H9 (cell line): ENCODE measurements around the gene PIEZO2. TPM values are rescaled to one million over a fixed set of nuclear protein-coding genes. Genes with fewer than 3 reads are reported as not detected.
A peak's percentile ranks its signal among the peaks of the same experiment; 100 is the strongest.

Source experiments
- DNase-seq: peaks from one replicate; pipeline ENCODE4 v3.0.0-alpha.2; 2017
- H2AFZ ChIP-seq: one replicate; pipeline ENCODE4 v1.6.1; 2013; ENCODE audit warnings: mild to moderate bottlenecking, low read length, control low read depth, moderate library complexity
- H2AK5ac ChIP-seq: 2 replicates; pipeline ENCODE4 v1.6.1; 2013; ENCODE audit warnings: low read length, control low read depth, mixed read lengths; ENCODE audit not compliant: insufficient read length
- H2BK120ac ChIP-seq: one replicate; pipeline ENCODE4 v1.6.1; 2013; ENCODE audit warnings: low read depth, mild to moderate bottlenecking, low read length, control low read depth, inconsistent platforms; ENCODE audit not compliant: poor library complexity, severe bottlenecking
- H2BK12ac ChIP-seq: 2 replicates; pipeline ENCODE4 v1.6.1; 2013; ENCODE audit warnings: low read length, control low read depth, mixed read lengths, low read depth; ENCODE audit not compliant: insufficient read length
- H2BK15ac ChIP-seq: 2 replicates; pipeline ENCODE4 v1.6.1; 2013; ENCODE audit warnings: low read depth, low read length, control low read depth
- H2BK20ac ChIP-seq: one replicate; pipeline ENCODE4 v1.6.1; 2013; ENCODE audit warnings: low read depth, mild to moderate bottlenecking, low read length, control low read depth, inconsistent platforms; ENCODE audit not compliant: poor library complexity, severe bottlenecking
- H2BK5ac ChIP-seq: 2 replicates; pipeline ENCODE4 v1.6.1; 2013; ENCODE audit warnings: low read length, control low read depth, mixed read lengths; ENCODE audit not compliant: insufficient read length
- H3K14ac ChIP-seq: 2 replicates; pipeline ENCODE4 v1.6.1; 2013; ENCODE audit warnings: low read length, control low read depth; ENCODE audit not compliant: insufficient read depth
- H3K18ac ChIP-seq: 2 replicates; pipeline ENCODE4 v1.6.1; 2013; ENCODE audit warnings: low read depth, mild to moderate bottlenecking, mixed read lengths, low read length, control low read depth; ENCODE audit not compliant: insufficient read length
- H3K23ac ChIP-seq: 2 replicates; pipeline ENCODE4 v1.6.1; 2013; ENCODE audit warnings: low read length, control low read depth, mixed read lengths, low read depth; ENCODE audit not compliant: insufficient read length
- H3K23me2 ChIP-seq: 2 replicates; pipeline ENCODE4 v1.6.1; 2013; ENCODE audit warnings: low read depth, mild to moderate bottlenecking, mixed read lengths, low read length, control low read depth; ENCODE audit not compliant: insufficient read length, poor library complexity, severe bottlenecking
- H3K27ac ChIP-seq: 2 replicates; pipeline ENCODE4 v1.5.1; 2013; ENCODE audit warnings: low read length, control low read depth, mixed read lengths, low read depth; ENCODE audit not compliant: insufficient read length
- H3K27me3 ChIP-seq: 2 replicates; pipeline ENCODE4 v1.6.1; 2013; ENCODE audit warnings: low read length, control low read depth, inconsistent platforms; ENCODE audit not compliant: insufficient read depth
- H3K4ac ChIP-seq: 2 replicates; pipeline ENCODE4 v1.6.1; 2013; ENCODE audit warnings: low read depth, mild to moderate bottlenecking, control low read depth, inconsistent platforms, low read length, moderate library complexity
- H3K4me1 ChIP-seq: 2 replicates; pipeline ENCODE4 v1.6.1; 2013; ENCODE audit warnings: low read length, control low read depth, inconsistent platforms; ENCODE audit not compliant: insufficient read depth
- H3K4me2 ChIP-seq: 2 replicates; pipeline ENCODE4 v1.6.1; 2013; ENCODE audit warnings: low read length, control low read depth, mixed read lengths; ENCODE audit not compliant: insufficient read length, insufficient read depth
- H3K56ac ChIP-seq: 2 replicates; pipeline ENCODE4 v1.6.1; 2013; ENCODE audit warnings: low read depth, mild to moderate bottlenecking, mixed read lengths, low read length, control low read depth; ENCODE audit not compliant: insufficient read length
- H3K79me1 ChIP-seq: 2 replicates; pipeline ENCODE4 v1.6.1; 2013; ENCODE audit warnings: low read depth, mild to moderate bottlenecking, moderate library complexity, low read length, control low read depth, inconsistent platforms; ENCODE audit not compliant: insufficient read depth, poor library complexity, severe bottlenecking
- H3K79me2 ChIP-seq: 2 replicates; pipeline ENCODE4 v1.6.1; 2013; ENCODE audit warnings: low read length, control low read depth, inconsistent platforms; ENCODE audit not compliant: insufficient read depth
- H3K9ac ChIP-seq: 2 replicates; pipeline ENCODE4 v1.6.1; 2013; ENCODE audit warnings: low read length, control low read depth, mixed read lengths; ENCODE audit not compliant: insufficient read length; ENCODE audit errors: extremely low read depth
- H3K9me3 ChIP-seq: one replicate; pipeline ENCODE4 v1.6.1; 2013; ENCODE audit warnings: low read depth, low read length, inconsistent platforms; ENCODE audit not compliant: control insufficient read depth
- H3T11ph ChIP-seq: one replicate; pipeline ENCODE4 v1.6.1; 2013; ENCODE audit warnings: mild to moderate bottlenecking, low read length, control low read depth, inconsistent platforms
- H4K20me1 ChIP-seq: one replicate; pipeline ENCODE4 v1.6.1; 2013; ENCODE audit not compliant: control insufficient read depth, insufficient read length, insufficient read depth
- H4K5ac ChIP-seq: 2 replicates; pipeline ENCODE4 v1.6.1; 2013; ENCODE audit warnings: low read depth, mild to moderate bottlenecking, mixed read lengths, low read length, control low read depth; ENCODE audit not compliant: insufficient read length
- H4K8ac ChIP-seq: replicated peaks from 2 replicates; pipeline ENCODE4 v1.6.1; 2013; ENCODE audit warnings: low read length, control low read depth, mixed read lengths, low read depth; ENCODE audit not compliant: insufficient read length
- H4K91ac ChIP-seq: 2 replicates; pipeline ENCODE4 v1.6.1; 2013; ENCODE audit warnings: low read depth, mild to moderate bottlenecking, moderate library complexity, mixed read lengths, low read length, control low read depth; ENCODE audit not compliant: insufficient read length
- H3K27ac Mint-ChIP-seq, 3 experiments: 2 replicates in 2 of 3; 3 replicates in 1 of 3; pipeline ENCODE4 v1.8.0; 2020 to 2021; ENCODE audit warnings: mixed read lengths in 3 of 3, mild to moderate bottlenecking in 1 of 3, moderate library complexity in 1 of 3
- H3K27me3 Mint-ChIP-seq: 2 replicates; pipeline ENCODE4 v1.8.0; 2021; ENCODE audit warnings: low read depth, mild to moderate bottlenecking, moderate library complexity, mixed read lengths
- H3K36me3 Mint-ChIP-seq, 3 experiments: 2 replicates in 2 of 3; 3 replicates in 1 of 3; pipeline ENCODE4 v1.8.0; 2020 to 2021; ENCODE audit warnings: low read depth in 3 of 3, mixed read lengths in 3 of 3; ENCODE audit not compliant: insufficient read depth in 1 of 3
- H3K4me1 Mint-ChIP-seq, 2 experiments: 2 replicates each; pipeline ENCODE4 v1.8.0; 2020; ENCODE audit warnings: mixed read lengths in 2 of 2
- H3K4me3 Mint-ChIP-seq, 2 experiments: 2 replicates in 1 of 2; 3 replicates in 1 of 2; pipeline ENCODE4 v1.8.0; 2020 to 2021; ENCODE audit warnings: mild to moderate bottlenecking in 2 of 2, mixed read lengths in 2 of 2, moderate library complexity in 1 of 2
- H3K9me3 Mint-ChIP-seq, 2 experiments: 2 replicates in 1 of 2; 3 replicates in 1 of 2; pipeline ENCODE4 v1.8.0; 2020; ENCODE audit warnings: mild to moderate bottlenecking in 2 of 2, mixed read lengths in 2 of 2, moderate library complexity in 1 of 2
- WGBS: extraction: QIAGEN DNeasy Blood & Tissue Kit; methylation state at CpG from one replicate; pipeline ENCODE4 v1.1.7; 2013; ENCODE audit warnings: missing lambda C conversion rate, low lambda C conversion rate, mixed read lengths; ENCODE audit not compliant: insufficient read length; ENCODE audit errors: extremely low coverage; 5-methylcytosine and 5-hydroxymethylcytosine counted together
- total RNA-seq: library from RNA; stranded (reverse); gene quantifications from 2 replicates; pipeline ENCODE4 v1.2.1, GENCODE V29; 2021
- TF ChIP-seq, protein P1 (sequence below): fragments of 200-600 bp; sonication (generic); conservative IDR thresholded peaks from 3 replicates; pipeline ENCODE4 v1.8.0; 2021; ENCODE audit warnings: antibody characterized with exemption, mild to moderate bottlenecking

The PIEZO2 gene
- total RNA-seq, 1 experiment from 2014 or later = 3.9 TPM

DNA sequence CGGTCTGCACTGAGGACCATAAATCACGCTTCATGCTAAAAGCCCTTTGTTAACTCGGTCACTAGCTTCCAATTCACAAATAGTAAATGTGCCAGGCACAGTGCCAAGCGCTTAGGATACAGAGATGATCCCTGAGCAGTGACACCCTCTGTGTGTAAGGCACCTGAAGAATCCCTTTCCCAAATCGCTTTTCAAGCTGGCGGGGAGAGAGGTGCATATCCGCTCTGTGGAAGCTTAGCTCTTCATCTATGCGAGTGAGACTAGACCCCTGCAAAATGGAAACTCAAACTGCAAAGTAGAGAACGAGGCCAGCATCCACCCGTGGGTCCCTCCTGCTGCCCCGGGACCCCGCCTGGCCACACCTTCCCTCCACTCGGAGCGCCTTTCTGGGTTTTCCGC lies 2.4 kb downstream of the PIEZO2 start:
- H3K4me3 Mint-ChIP-seq = peak overlapping the region; percentile 64 to 81; a peak in 3 of 5 replicates
- peaks cover 41 to 46% of the 10 kb centered on the region in 2 experiments for H3K4me1 Mint-ChIP-seq
- peaks cover 15% of the 10 kb centered on the region; the same call in 1 of the 2 replicates for H3K27me3 ChIP-seq

More for the DNA sequence above, 2.4 kb downstream of the PIEZO2 start:
- TF ChIP-seq, protein P1, sequence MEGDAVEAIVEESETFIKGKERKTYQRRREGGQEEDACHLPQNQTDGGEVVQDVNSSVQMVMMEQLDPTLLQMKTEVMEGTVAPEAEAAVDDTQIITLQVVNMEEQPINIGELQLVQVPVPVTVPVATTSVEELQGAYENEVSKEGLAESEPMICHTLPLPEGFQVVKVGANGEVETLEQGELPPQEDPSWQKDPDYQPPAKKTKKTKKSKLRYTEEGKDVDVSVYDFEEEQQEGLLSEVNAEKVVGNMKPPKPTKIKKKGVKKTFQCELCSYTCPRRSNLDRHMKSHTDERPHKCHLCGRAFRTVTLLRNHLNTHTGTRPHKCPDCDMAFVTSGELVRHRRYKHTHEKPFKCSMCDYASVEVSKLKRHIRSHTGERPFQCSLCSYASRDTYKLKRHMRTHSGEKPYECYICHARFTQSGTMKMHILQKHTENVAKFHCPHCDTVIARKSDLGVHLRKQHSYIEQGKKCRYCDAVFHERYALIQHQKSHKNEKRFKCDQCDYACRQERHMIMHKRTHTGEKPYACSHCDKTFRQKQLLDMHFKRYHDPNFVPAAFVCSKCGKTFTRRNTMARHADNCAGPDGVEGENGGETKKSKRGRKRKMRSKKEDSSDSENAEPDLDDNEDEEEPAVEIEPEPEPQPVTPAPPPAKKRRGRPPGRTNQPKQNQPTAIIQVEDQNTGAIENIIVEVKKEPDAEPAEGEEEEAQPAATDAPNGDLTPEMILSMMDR = no peak
- H3T11ph ChIP-seq = no peak overlapping the region
- no peaks in the 10 kb centered on the region; a peak in 2 of 5 replicates for H3K9me3 Mint-ChIP-seq
- H3K79me2 ChIP-seq = peaks cover 3% of the 10 kb centered on the region; the same call in 1 of the 2 replicates
- no peak overlapping the region for H2BK12ac ChIP-seq
- H3K18ac ChIP-seq = no peak overlapping the region
- H3K9ac ChIP-seq = no peak overlapping the region
- peak; percentile 33 for DNase-seq
- no peak overlapping the region for H2AFZ ChIP-seq
- no peaks in the 10 kb centered on the region for H3K79me1 ChIP-seq
- no peak overlapping the region for H2AK5ac ChIP-seq
- no peak overlapping the region for H4K91ac ChIP-seq
- H3K27ac ChIP-seq = no peak overlapping the region
- H3K36me3 Mint-ChIP-seq = peaks cover 0 to 5% (median 0%) of the 10 kb centered on the region in 3 experiments; a peak in 3 of 7 replicates
- H4K20me1 ChIP-seq = no peaks in the 10 kb centered on the region
- no peak overlapping the region for H2BK15ac ChIP-seq
- peaks cover 16% of the 10 kb centered on the region; the same call in 1 of the 2 replicates for H3K4me1 ChIP-seq
- no peak overlapping the region for H3K56ac ChIP-seq
- peaks cover 18% of the 10 kb centered on the region for H3K23me2 ChIP-seq
- H2BK20ac ChIP-seq = no peak overlapping the region
- no peak overlapping the region for H4K5ac ChIP-seq
- H3K4me2 ChIP-seq = peak overlapping the region; percentile 94
- H3K14ac ChIP-seq = no peak overlapping the region
- no peak overlapping the region for H3K27ac Mint-ChIP-seq
- H2BK120ac ChIP-seq = no peak overlapping the region
- H3K23ac ChIP-seq = no peak overlapping the region
- H3K27me3 Mint-ChIP-seq = peaks cover 49% of the 10 kb centered on the region
- no peak overlapping the region for H3K4ac ChIP-seq
- no peak overlapping the region for H4K8ac ChIP-seq
- WGBS = no CpG with 5 or more reads among the region's 15 CpGs
- H3K9me3 ChIP-seq = no peaks in the 10 kb centered on the region
- no peak overlapping the region for H2BK5ac ChIP-seq
